Suprapubic skin (tissue), 4 donors: Measurements from ENCODE around the gene SSX2IP.

Source experiments
- POLR2A ChIP-seq, 2 donors: fragments of 450-650 bp; IDR thresholded peaks; one replicate each; pipeline ENCODE4 v1.6.1; 2017; ENCODE audit warnings: antibody characterized with exemption in 2 of 2, mild to moderate bottlenecking in 2 of 2, moderate library complexity in 2 of 2
- POLR2AphosphoS5 ChIP-seq, 3 donors: sonication (generic); formaldehyde crosslinking; IDR thresholded peaks; one replicate each; pipeline ENCODE4 v1.6.1; 2017; ENCODE audit warnings: antibody characterized with exemption in 3 of 3
- TF ChIP-seq, protein P1 (sequence below), 2 donors: fragments of 200-600 bp in 1 of 2; fragments of 450-650 bp in 1 of 2; sonication (generic) in 1 of 2; IDR thresholded peaks; one replicate each; pipeline ENCODE4 v1.5.1; 2016 to 2019; ENCODE audit warnings: antibody characterized with exemption in 2 of 2, mild to moderate bottlenecking in 1 of 2, moderate library complexity in 1 of 2

DNA sequence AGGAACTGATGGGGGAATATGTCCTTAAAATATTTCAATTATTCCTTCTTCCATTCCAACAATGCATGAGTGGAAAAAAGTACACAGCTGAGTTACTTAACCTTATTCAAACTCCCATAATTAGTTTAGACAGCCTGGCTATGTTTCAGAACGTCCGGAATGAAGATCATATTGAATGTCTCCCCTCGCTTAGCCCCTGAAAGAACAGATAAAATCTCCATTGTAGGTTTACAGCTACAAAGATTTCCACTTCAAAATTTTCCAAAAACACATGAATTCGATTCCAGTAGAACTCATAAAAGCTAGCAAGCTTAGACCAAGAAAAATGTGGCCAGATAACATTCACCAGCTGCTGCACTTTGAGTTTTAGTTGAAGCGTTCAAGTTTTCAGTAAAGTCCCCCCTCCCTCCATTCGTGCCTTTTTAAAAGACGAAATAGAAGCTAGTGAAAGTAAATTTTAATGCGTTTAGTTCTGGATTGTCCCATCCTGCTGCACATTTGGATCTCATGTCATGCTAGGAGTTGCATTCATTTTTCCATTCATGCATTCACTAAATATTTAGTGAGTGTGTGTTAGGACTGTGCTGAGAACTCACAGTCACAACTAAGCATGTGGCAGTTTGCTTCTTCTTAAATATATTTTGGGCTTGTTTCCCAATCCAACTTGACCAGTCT, 29.4 kb upstream of the SSX2IP start:
- TF ChIP-seq POLR2AphosphoS5 (IDR thresholded peaks at IDR 0.05) (no peak), POLR2A (IDR thresholded peaks at IDR 0.05) (no peak)
- TF ChIP-seq, protein P1, sequence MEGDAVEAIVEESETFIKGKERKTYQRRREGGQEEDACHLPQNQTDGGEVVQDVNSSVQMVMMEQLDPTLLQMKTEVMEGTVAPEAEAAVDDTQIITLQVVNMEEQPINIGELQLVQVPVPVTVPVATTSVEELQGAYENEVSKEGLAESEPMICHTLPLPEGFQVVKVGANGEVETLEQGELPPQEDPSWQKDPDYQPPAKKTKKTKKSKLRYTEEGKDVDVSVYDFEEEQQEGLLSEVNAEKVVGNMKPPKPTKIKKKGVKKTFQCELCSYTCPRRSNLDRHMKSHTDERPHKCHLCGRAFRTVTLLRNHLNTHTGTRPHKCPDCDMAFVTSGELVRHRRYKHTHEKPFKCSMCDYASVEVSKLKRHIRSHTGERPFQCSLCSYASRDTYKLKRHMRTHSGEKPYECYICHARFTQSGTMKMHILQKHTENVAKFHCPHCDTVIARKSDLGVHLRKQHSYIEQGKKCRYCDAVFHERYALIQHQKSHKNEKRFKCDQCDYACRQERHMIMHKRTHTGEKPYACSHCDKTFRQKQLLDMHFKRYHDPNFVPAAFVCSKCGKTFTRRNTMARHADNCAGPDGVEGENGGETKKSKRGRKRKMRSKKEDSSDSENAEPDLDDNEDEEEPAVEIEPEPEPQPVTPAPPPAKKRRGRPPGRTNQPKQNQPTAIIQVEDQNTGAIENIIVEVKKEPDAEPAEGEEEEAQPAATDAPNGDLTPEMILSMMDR (IDR thresholded peaks at IDR 0.05), result no peak
